GM08714 (cell line): ENCODE results near the gene TRAF5.
"Not testable (repeated sequence)": the region's sequence is repeated elsewhere in the genome, so short reads cannot be mapped to it uniquely, and the experiment has no call there.

ENCODE experiments used
- H3K4me3 ChIP-seq: fragments of 200-500 bp; sonication (Bioruptor generic); 2 replicates; pipeline ENCODE4 v1.5.1; 2014; ENCODE audit warnings: mild to moderate bottlenecking, low read length, inconsistent platforms
- ZNF274 ChIP-seq: IDR thresholded peaks from 2 replicates; pipeline ENCODE4 v1.6.1; 2012; ENCODE audit warnings: mild to moderate bottlenecking, low read depth, low read length

The TRAF5 gene

DNA sequence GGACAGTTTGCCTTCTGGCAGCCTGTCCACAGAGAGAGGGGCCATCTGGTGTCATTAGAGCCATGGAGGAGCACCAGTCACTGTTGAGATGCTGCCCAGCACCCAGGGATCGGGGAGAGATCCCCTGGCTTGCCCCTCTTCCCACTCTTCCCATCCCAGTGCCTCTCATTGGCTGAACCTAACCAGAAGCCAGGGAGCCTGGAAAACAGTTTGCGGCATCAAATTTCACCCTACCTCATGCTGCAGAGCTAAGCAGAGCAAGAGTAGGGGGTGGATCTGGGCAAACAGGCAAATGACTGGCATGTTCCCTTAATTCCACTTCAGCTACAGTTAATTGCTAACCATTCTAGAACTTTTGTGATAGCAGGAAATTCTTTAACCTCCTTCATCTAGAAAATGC is 19.1 kb downstream of the TRAF5 start:
- no peak for TF ChIP-seq ZNF274

DNA sequence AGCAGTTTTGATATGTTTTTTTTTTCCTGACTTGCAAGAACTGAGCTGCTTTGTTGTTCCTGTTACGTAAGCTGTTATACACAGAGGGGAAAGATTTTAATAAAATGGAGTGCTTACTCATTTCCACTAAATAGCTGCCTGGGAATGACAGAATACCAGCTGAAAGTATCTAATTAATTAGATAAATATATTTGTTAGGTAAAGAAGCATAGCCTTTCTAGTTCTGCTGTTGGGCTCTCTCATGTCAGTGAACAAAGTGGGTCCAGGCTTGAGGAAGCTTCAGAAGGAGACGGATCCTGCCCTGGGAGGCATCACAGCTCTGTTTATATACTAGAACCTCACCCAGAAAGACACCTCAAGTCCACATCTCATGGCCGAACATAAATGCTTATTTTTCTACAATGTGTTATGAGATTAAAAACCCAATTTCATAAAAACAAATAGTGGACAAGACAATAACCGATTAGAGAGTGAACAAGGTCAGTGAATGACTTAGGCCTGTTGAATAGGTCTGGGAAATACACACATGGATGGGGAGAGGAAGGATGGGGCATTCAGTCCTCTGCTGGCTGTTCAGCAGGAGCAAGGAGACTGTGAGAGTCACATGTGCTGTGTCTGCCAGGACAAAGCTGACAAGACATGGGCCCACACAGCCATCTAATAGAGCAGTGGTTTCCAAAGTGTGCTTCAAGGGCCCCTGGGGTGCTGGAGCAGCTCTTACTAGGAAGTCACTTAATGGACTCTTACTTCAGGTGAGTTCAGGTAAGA is 20.6 kb downstream of the TRAF5 start:
- no peak overlapping the region for H3K4me3 ChIP-seq
- TF ChIP-seq ZNF274: no peak

More for the DNA sequence above, 19.1 kb downstream of the TRAF5 start:
- H3K4me3 ChIP-seq: no peak overlapping the region

DNA sequence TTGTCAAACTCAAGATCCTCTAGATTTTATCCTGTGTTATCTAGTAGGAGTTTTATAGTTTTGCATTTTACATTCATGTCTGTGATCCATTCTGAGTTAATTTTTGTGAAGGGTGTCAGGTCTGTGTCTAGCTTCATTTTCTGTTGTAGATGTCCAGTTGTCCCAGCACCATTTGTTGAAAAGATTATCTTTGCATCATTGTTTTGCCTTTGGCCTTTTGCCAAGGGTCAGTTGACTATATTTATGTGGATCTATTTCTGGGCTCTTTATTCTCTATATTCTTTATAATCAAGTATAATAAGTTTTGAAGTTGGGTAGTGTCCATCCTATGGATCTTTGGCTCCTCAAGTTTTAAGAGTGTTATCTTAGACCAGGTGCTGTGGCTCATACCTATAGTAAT is 21.9 kb downstream of the TRAF5 start:
- TF ChIP-seq ZNF274: no peak
- H3K4me3 ChIP-seq: no peak overlapping the region

DNA sequence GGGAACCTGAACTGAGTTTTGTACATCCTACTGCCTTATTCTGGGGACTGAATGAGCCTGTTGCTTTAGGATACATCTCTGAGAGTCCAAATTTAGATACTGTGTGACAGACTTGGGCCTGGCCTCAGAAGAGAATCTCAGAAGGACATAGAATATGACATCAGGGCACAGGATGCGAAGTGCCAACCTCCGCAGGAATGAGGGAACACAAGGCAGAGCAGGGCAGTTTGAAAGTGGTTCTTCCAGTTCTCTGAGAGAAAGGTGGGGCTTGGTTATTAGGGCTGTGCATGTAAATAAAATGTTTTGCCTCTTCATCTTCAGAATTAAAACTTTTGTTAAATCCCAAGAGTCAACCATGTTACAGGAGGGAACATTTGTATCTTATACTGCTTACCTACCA is 23.1 kb downstream of the TRAF5 start:
- no peak for TF ChIP-seq ZNF274
- H3K4me3 ChIP-seq: no peak overlapping the region

DNA sequence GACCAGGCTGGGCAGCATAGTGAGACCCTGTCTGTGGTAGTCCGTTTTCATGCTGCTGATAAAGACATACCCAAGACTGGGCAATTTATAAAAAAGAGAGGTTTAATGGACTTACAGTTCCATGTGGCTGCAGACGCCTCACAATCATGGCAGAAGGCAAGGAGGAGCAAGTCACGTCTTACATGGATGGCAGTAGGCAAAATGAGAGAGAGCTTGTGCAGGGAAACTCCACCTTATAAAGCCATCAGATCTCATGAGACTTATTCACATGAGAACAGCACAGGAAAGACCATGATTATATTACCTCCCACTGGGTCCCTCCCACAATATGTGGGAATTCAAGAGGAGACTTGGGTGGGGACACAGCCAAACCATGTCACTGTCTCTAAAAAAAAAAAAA is 25.4 kb downstream of the TRAF5 start:
- H3K4me3 ChIP-seq: not testable (repeated sequence)

DNA sequence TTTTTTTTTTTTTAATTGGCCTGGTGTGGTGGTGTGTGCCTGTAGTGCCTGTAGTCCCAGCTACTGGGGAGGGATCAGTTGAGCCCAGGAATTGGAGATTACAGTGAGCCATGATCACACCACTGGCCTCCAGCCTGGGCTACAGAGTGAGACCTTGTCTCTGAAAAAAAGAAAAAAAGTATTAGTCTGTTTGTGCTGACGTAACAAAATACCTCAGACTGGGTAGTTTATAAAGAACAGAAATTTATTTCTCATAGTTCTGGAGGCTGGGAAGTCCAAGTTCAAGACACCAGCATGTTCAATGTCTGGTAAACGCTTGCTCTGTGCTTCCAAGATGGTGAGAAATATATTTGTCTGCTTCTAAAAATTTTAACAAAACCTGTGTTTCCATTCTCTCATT is 25.8 kb downstream of the TRAF5 start:
- TF ChIP-seq ZNF274: no peak
- H3K4me3 ChIP-seq: no peak overlapping the region

DNA sequence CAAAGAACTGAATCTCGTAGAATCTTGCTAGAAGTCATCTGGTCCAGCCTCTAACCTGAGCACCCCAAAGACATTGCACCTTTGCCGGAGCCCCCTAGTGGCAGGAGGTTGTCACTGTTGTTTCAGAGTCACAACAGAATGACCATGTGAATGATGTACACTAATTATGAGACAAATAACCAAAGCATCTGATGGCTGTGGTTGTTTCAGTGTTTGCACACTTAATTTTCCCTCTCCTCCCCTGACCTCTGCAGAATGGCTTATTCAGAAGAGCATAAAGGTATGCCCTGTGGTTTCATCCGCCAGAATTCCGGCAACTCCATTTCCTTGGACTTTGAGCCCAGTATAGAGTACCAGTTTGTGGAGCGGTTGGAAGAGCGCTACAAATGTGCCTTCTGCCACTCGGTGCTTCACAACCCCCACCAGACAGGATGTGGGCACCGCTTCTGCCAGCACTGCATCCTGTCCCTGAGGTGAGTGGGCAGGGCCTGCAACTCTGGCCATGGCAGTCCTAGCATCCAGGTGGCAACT is 26.4 kb downstream of the TRAF5 start:
- no peak overlapping the region for H3K4me3 ChIP-seq
- no peak for TF ChIP-seq ZNF274

DNA sequence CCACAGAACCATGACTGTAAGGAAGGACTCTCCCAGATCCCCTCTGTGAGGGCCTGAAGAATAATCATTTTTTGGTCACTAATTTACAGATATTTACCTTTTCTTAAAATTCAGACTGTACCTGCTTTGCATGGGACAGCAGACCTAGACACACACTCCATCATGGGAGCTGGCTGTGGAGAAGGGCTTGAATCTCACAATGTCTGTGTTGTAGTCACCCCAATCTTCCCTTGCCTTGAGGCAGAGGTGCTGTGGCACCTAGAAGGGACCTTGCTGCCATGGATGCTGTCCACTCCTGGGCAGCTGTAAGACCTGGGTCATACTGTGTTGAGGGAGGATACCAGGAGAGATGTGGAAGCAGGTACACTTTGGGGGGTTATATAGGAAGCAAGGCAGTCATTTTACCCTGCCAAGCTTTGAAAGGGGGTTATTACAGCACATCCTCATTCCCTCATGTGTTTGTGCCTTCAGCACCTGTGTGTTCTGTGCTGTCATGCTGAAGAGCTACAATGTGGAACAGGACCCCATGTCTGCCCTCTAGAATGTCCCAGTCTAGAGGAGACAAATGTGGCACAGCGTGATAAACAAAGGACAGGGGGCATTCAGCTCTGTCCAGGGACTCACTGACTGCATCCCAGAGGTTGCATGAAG is 27.1 kb downstream of the TRAF5 start:
- no peak for TF ChIP-seq ZNF274
- H3K4me3 ChIP-seq: no peak overlapping the region

DNA sequence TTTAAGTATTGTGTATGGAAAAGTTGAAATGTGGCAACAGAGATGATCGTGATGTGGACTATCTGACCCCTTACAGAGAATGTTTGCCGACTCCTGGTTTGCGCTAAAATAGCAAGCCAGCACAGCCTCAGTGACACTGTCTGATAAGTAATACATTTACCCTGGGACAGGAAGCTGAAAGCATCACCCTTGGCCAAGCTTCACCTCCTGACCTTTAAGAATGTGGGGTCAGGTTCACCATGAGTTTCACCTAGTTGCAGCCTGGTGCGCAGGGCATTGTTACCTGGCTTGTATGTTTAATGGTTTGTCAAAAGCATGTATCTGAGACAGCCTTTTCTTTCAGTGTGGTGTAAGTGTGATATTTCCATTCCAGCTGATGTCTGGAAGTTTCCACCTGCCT is 29.2 kb downstream of the TRAF5 start:
- TF ChIP-seq ZNF274: no peak
- no peak overlapping the region for H3K4me3 ChIP-seq

DNA sequence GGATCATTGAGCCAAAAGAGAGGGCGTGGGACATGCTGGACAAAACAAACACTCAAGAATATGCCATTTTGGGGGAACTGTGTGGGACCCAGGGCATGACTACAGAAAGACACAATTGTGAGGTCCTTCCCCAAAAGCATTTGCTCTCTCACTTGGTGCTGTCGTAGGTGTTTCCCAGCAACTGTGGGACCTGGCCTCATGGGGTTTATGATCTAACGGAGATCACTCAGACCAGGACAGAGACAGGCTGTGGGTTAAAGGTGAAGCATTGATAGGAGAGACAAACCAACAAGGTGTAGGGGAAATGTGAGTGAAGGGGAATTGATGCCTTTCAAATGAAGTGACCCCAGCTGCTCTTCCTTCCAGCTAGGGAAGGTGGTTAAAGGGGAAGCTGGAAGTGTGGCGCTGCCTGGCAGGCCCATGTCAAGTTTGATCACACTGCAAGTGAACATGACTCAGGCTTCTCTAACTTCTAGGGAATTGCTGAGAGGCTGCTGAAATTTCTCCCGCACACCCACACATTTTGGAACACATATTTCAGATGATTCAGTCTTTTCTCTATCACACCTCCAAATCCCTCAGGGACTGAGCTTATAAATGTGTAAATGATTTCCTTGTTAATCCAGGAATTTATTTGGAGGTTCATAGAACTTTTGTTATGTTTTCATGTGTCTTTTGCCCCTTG is 30.2 kb downstream of the TRAF5 start:
- no peak overlapping the region for H3K4me3 ChIP-seq
- no peak for TF ChIP-seq ZNF274

DNA sequence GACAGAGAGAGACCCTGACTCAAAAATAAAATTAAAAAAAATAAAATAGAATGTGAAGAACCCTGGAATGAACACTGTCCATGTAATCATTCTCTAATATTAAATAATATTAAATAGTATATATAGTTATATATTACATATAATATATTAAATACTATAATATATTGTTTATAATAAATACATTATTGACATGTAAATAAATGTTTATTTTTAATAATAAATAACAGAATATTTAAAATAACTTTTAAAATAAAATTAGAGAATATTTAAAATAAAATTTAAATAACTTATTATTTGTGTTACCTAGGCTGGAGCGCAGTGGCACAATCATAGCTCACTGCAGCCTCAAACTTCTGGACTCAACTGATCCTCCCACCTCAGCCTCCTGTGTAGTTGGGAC is 32.1 kb downstream of the TRAF5 start:
- no peak for TF ChIP-seq ZNF274
- H3K4me3 ChIP-seq: no peak overlapping the region

DNA sequence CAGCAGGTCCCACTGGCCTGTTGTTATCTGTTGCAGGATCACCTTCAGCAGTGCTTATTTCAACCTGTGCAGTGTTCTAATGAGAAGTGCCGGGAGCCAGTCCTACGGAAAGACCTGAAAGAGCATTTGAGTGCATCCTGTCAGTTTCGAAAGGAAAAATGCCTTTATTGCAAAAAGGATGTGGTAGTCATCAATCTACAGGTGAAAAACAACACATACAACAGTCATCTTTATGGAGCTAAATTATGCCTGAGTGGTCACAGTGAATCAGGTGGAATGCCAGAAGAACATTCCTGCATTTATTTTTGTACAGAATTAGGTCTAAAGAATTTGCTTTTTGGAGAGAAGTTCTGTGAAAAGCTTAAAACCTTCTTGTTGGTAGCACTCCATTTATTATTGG is 33.2 kb downstream of the TRAF5 start:
- H3K4me3 ChIP-seq: no peak overlapping the region
- TF ChIP-seq ZNF274: no peak

DNA sequence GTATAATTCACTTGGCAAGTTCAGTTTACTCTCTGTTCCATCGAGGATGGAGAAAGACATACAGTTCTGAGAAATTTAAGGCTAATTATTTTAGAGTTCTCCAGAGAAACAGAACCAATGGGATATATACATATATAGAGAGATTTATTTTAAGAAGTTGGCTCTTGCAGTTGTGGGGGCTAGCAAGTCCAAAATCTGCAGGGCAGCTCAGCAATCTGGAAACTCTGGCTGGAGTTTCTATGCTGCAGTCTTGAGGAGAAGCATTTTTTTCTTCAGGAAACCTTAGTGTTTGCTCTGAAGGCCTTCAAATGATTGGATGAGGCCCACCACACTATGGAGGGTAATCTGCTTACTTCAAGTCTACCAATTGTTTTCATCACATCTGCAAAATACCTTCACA is 34.6 kb downstream of the TRAF5 start:
- no peak overlapping the region for H3K4me3 ChIP-seq
- no peak for TF ChIP-seq ZNF274

DNA sequence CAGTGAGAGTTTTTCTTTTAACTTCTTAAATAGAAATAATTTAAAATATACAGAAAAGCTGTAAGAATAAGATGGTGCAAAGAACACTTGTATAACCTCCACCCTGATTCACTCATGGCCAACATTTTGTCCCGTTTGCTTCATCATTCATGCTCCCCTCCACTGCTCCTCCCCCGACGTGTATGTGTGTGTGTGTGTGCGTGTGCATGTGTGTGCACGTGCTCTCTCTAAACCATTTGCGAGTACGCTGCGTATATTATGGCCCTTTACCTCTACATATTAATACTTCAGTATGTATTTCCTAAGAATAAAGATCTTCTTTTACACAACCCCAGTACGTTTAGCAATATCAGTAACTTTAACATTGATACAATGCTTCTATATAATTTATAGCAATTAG is 43.0 kb downstream of the TRAF5 start:
- H3K4me3 ChIP-seq: no peak overlapping the region
- TF ChIP-seq ZNF274: no peak

DNA sequence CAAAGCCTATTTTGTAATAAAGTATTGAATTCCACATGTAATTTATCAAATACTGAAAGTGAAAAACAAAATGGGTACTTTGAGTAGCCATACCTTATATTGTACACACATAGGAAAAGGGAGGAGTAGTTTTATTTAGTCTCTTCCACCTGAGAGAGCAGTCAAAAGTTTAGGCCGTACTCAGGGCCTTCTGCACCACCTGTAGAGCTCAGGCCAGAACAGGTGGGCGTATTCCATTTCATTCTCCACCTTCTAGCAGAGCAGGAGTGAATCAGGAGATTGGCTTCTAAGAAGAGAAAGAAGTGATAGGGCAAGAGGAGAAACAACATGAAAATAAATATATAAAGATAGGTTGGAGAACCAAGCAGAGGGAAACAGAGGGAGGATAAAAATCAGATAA is 44.0 kb downstream of the TRAF5 start:
- H3K4me3 ChIP-seq: no peak overlapping the region
- no peak for TF ChIP-seq ZNF274
